DMS53 treated with DMSO at 0.1 percent for 48 hours (cell line): ENCODE measurements around the gene SYNJ2.

ENCODE experiments used
- DNase-seq: peaks from one replicate; lab custom pipeline; 2025; ENCODE audit not compliant: unreplicated experiment; lab: John Stamatoyannopoulos, UW

Gene SYNJ2

GRCh38 chr6:158110986-158111385 lies 129.3 kb downstream of the SYNJ2 start:
- DNase-seq: no peak

- no peak for DNase-seq
These were observed 130.3 kb downstream of the SYNJ2 start for GRCh38 chr6:158111987-158112386.

- no peak for DNase-seq
These were observed 132.1 kb downstream of the SYNJ2 start for GRCh38 chr6:158113802-158114201.

- no peak for DNase-seq
These were observed 133.4 kb downstream of the SYNJ2 start for GRCh38 chr6:158115102-158115501.

DNA sequence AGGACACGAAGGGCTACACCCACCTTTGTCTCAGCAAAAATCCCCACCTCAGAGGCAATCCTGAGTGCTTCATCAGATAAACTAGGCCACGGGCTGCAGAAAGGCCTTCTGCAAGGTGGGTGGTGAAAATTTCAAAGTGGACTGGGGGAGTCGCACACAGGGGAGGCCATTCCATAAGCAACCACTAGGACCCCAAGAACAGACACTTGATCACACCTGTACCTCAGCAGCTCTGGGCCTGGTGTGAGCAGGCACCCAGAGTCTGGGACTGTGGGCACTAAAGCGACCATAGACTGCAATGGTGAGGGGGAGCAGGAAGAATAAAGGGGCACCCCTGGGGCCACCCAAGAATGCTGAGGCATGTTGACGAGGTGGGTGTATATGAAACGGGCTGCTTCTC lies 133.8 kb downstream of the SYNJ2 start:
- no peak for DNase-seq

GRCh38 chr6:158118886-158119285 lies 137.2 kb downstream of the SYNJ2 start:
- DNase-seq: no peak

DNA sequence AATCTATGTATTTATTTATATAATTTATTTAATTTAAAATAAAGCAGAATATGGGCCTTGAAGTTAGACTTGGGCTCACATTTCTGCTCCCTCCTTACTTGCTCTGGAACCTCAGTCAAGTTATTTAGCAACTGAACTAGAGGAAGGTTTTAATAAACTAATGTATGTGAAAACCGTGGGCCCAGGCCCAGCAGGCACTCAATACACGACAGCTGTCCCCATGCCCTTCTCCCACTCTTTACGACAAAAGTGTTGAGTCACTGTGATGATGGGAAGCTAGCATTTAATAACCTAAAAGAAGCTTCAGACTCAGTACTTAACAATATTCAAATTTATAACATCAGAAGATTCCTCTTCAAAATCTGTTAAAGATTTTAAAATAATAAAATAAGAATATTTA lies 139.7 kb downstream of the SYNJ2 start:
- DNase-seq: no peak

DNA sequence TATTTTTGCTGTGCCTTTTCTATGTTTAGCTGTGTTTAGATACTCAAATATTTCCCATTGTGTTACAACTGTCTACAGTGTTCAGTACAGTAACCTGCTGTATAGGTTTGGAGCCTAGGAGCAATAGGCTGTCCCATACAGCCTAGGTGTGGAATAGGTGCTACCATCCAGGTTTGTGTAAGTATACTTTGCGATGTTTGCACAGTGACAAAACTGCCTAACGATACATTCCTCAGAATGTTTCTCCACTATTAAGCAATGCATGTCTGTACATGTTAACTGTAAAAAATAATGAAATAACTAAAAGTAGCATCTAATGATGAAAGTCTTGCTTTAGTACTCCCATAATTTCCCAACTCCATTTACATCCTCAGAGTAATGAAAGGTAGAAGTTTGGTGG lies 140.4 kb downstream of the SYNJ2 start:
- DNase-seq: no peak

- DNase-seq: no peak
These were observed 142.6 kb downstream of the SYNJ2 start for GRCh38 chr6:158124288-158124687.

DNA sequence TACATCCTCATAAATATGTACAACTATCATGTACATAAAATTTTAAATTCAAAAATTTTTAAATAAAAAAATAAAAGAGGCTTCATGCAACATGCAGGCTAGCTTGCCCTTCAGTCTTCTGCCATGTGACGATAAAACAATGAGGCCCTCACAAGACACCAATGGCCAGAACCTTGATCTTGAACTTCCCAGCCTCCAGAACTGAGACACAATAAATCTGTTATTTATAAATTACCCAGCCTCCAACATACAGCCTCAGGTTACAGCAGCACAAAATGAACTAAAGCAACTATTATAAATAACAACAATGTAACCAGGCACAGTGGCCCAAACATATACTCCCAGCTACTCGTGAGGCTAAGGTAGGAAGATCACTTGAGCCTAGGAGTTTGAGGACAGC lies 143.6 kb downstream of the SYNJ2 start:
- no peak for DNase-seq

DNA sequence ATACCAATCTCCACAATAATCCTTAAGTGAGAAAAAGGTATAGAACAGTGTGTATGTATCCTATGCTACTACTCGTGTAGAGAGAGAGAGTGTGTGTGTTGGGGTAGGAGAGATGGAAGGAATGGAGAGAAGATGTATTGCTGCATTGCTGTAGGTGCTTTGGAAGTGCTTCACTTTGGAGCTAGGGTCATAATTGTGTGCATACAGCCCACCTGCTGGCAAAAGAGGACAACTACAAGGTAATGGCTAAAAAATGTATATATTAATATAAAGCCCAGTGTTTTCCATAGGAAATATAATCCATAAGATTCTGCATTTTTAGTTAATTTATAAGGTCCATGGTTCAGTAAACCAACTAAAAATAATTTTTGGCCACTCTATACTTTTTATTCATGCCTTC lies 150.3 kb downstream of the SYNJ2 start:
- no peak for DNase-seq

DNA sequence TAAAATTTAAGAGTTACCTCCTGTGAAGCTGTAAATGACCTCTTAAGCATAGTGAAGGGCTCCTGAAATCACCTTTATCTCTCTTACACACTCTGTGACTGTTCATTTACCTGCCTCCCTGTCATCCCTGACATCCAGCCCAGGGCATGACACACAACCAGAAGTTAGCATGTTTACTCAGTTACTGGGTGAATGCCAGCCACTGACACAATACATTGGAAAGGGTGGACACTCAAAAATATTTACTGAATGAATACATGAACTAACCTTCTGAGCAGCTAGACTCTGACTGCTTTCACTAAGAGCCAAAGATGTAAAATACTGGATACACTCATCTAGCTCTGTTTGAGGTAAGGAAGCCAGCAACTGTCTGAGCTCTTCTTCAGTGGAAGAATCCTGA lies 161.1 kb downstream of the SYNJ2 start:
- DNase-seq: peak; percentile 22

GRCh38 chr6:158143700-158144099 lies 162.0 kb downstream of the SYNJ2 start:
- DNase-seq: peak; percentile 3
